GM12891 (cell line): ENCODE measurements around the gene PITPNB.

Experiments used
- PAX5 ChIP-seq: IDR thresholded peaks from 2 replicates; pipeline ENCODE4 v1.6.1; 2011; ENCODE audit warnings: low read length, moderate library complexity, mild to moderate bottlenecking; ENCODE audit not compliant: insufficient read depth, severe bottlenecking
- POLR2A ChIP-seq: IDR thresholded peaks from 2 replicates; pipeline ENCODE4 v1.6.1; 2011; ENCODE audit warnings: low read depth, low read length, control low read depth
- POLR2AphosphoS5 ChIP-seq: IDR thresholded peaks from 2 replicates; pipeline ENCODE4 v1.6.1; 2011; ENCODE audit warnings: low read depth, low read length, control low read depth
- POU2F2 ChIP-seq: IDR thresholded peaks from 2 replicates; pipeline ENCODE4 v1.6.1; 2011; ENCODE audit warnings: low read depth, mild to moderate bottlenecking, control low read depth, low read length, moderate library complexity
- SPI1 ChIP-seq: IDR thresholded peaks from 2 replicates; pipeline ENCODE4 v1.6.1; 2011; ENCODE audit warnings: low read depth, low read length, control low read depth
- TAF1 ChIP-seq: IDR thresholded peaks from 2 replicates; pipeline ENCODE4 v1.6.1; 2011; ENCODE audit warnings: low read depth, low read length, control low read depth

- no peak for TF ChIP-seq POU2F2
- no peak for TF ChIP-seq TAF1
- TF ChIP-seq POLR2A = no peak
- no peak for TF ChIP-seq POLR2AphosphoS5
- no peak for TF ChIP-seq SPI1
- no peak for TF ChIP-seq PAX5
Observed at GRCh38 chr22:27866135-27867084, 52.6 kb downstream of the PITPNB start.
